Mucosa of stomach (tissue), 1 donor: ENCODE data around the gene OSBP2.
A peak's percentile ranks its signal among the peaks of the same experiment; 100 is the strongest.

Experiments
- H3K27me3 ChIP-seq: one replicate; pipeline ENCODE4 v1.7.0; 2013; ENCODE audit warnings: mild to moderate bottlenecking, low read length; ENCODE audit not compliant: control insufficient read depth, insufficient read depth
- H3K36me3 ChIP-seq: one replicate; pipeline ENCODE4 v1.7.0; 2013; ENCODE audit warnings: low read length; ENCODE audit not compliant: control insufficient read depth, insufficient read depth
- H3K4me1 ChIP-seq: one replicate; pipeline ENCODE4 v1.7.0; 2013; ENCODE audit warnings: mild to moderate bottlenecking, low read length; ENCODE audit not compliant: control insufficient read depth, insufficient read depth
- H3K4me3 ChIP-seq: one replicate; pipeline ENCODE4 v1.7.0; 2013; ENCODE audit warnings: low read length
- H3K9ac ChIP-seq: one replicate; pipeline ENCODE4 v1.7.0; 2013; ENCODE audit warnings: mild to moderate bottlenecking, low read length, moderate library complexity
- H3K9me3 ChIP-seq: one replicate; pipeline ENCODE4 v1.7.0; 2013; ENCODE audit warnings: mild to moderate bottlenecking, low read length, moderate library complexity; ENCODE audit not compliant: control insufficient read depth
- donor health status: Pancreatic carcinoma.

OSBP2 gene

GRCh38 chr22:30685178-30685577, 9.5 kb upstream of the OSBP2 start:
- no peak overlapping the region for H3K4me3 ChIP-seq
- no peaks in the 10 kb centered on the region for H3K4me1 ChIP-seq
- no peaks in the 10 kb centered on the region for H3K27me3 ChIP-seq
- H3K9ac ChIP-seq: no peak overlapping the region
- H3K36me3 ChIP-seq: no peaks in the 10 kb centered on the region
- no peaks in the 10 kb centered on the region for H3K9me3 ChIP-seq

- Histone ChIP-seq H3K9me3 (no peaks in the 10 kb centered on the region), H3K9ac (no peak overlapping the region), H3K27me3 (no peaks in the 10 kb centered on the region), H3K4me1 (no peaks in the 10 kb centered on the region), H3K36me3 (no peaks in the 10 kb centered on the region), H3K4me3 (no peak overlapping the region)
These were observed 7.3 kb upstream of the OSBP2 start for GRCh38 chr22:30687358-30687757.

- no peak overlapping the region for H3K4me3 ChIP-seq
- peaks cover 3% of the 10 kb centered on the region for H3K4me1 ChIP-seq
- no peaks in the 10 kb centered on the region for H3K9me3 ChIP-seq
- no peak overlapping the region for H3K9ac ChIP-seq
- H3K36me3 ChIP-seq: no peaks in the 10 kb centered on the region
- H3K27me3 ChIP-seq: no peaks in the 10 kb centered on the region
These were observed 5.1 kb upstream of the OSBP2 start for GRCh38 chr22:30689622-30690021.

- peaks cover 7% of the 10 kb centered on the region for H3K27me3 ChIP-seq
- H3K4me3 ChIP-seq: no peak overlapping the region
- H3K36me3 ChIP-seq: no peaks in the 10 kb centered on the region
- no peak overlapping the region for H3K9ac ChIP-seq
- H3K9me3 ChIP-seq: no peaks in the 10 kb centered on the region
- peaks cover 11% of the 10 kb centered on the region for H3K4me1 ChIP-seq
These were observed 3.5 kb upstream of the OSBP2 start for GRCh38 chr22:30691204-30691603.

- Histone ChIP-seq H3K27me3 (peaks cover 7% of the 10 kb centered on the region), H3K36me3 (no peaks in the 10 kb centered on the region), H3K4me3 (no peak overlapping the region), H3K4me1 (peaks cover 11% of the 10 kb centered on the region), H3K9me3 (no peaks in the 10 kb centered on the region), H3K9ac (peak overlapping the region; percentile 75)
These were observed 469 bp upstream of the OSBP2 start for GRCh38 chr22:30694171-30694639.

GRCh38 chr22:30695351-30695851, 727 bp downstream of the OSBP2 start:
- H3K9ac ChIP-seq: peak overlapping the region; percentile 74

GRCh38 chr22:30695871-30696655, 1.4 kb downstream of the OSBP2 start:
- Histone ChIP-seq H3K27me3 (peaks cover 7% of the 10 kb centered on the region), H3K9ac (no peak overlapping the region), H3K9me3 (no peaks in the 10 kb centered on the region), H3K36me3 (no peaks in the 10 kb centered on the region), H3K4me1 (peaks cover 11% of the 10 kb centered on the region), H3K4me3 (no peak overlapping the region)

More at GRCh38 chr22:30695351-30695851, 727 bp downstream of the OSBP2 start:
- peak overlapping the region; percentile 25 for H3K4me3 ChIP-seq
- peaks cover 7% of the 10 kb centered on the region for H3K27me3 ChIP-seq
- H3K4me1 ChIP-seq: peaks cover 11% of the 10 kb centered on the region
- no peaks in the 10 kb centered on the region for H3K36me3 ChIP-seq
- no peaks in the 10 kb centered on the region for H3K9me3 ChIP-seq

GRCh38 chr22:30697975-30698374, 3.3 kb downstream of the OSBP2 start:
- Histone ChIP-seq H3K9ac (no peak overlapping the region), H3K9me3 (no peaks in the 10 kb centered on the region), H3K27me3 (peaks cover 7% of the 10 kb centered on the region), H3K4me3 (no peak overlapping the region), H3K36me3 (no peaks in the 10 kb centered on the region), H3K4me1 (peaks cover 11% of the 10 kb centered on the region)

GRCh38 chr22:30701872-30702271, 7.2 kb downstream of the OSBP2 start:
- no peak overlapping the region for H3K4me3 ChIP-seq
- H3K4me1 ChIP-seq: no peaks in the 10 kb centered on the region
- no peaks in the 10 kb centered on the region for H3K36me3 ChIP-seq
- no peak overlapping the region for H3K9ac ChIP-seq
- H3K27me3 ChIP-seq: no peaks in the 10 kb centered on the region
- no peaks in the 10 kb centered on the region for H3K9me3 ChIP-seq

- no peaks in the 10 kb centered on the region for H3K4me1 ChIP-seq
These were observed 8.2 kb downstream of the OSBP2 start for GRCh38 chr22:30702856-30703255.

GRCh38 chr22:30704978-30705377, 10.3 kb downstream of the OSBP2 start:
- Histone ChIP-seq H3K4me1 (no peaks in the 10 kb centered on the region), H3K9me3 (no peaks in the 10 kb centered on the region), H3K9ac (no peak overlapping the region), H3K27me3 (no peaks in the 10 kb centered on the region), H3K4me3 (no peak overlapping the region), H3K36me3 (no peaks in the 10 kb centered on the region)

More at GRCh38 chr22:30702856-30703255, 8.2 kb downstream of the OSBP2 start:
- Histone ChIP-seq H3K4me3 (no peak overlapping the region), H3K36me3 (no peaks in the 10 kb centered on the region), H3K9ac (no peak overlapping the region), H3K27me3 (no peaks in the 10 kb centered on the region), H3K9me3 (no peaks in the 10 kb centered on the region)

GRCh38 chr22:30705710-30706651, 11.3 kb downstream of the OSBP2 start:
- Histone ChIP-seq H3K9me3 (no peaks in the 10 kb centered on the region), H3K27me3 (no peaks in the 10 kb centered on the region), H3K9ac (no peak overlapping the region), H3K4me3 (no peak overlapping the region), H3K36me3 (no peaks in the 10 kb centered on the region), H3K4me1 (no peaks in the 10 kb centered on the region)
